ENCODE measurements around the gene MIB1. TPM values are rescaled to one million over a fixed set of nuclear protein-coding genes. Genes with fewer than 3 reads are reported as not detected.
"Not testable (repeated sequence)": the region's sequence is repeated elsewhere in the genome, so short reads cannot be mapped to it uniquely, and the experiment has no call there.

MIB1 gene
- total RNA-seq, 1 donor: 71.2 TPM

GRCh38 chr18:21704603-21705364, 35.8 kb upstream of the MIB1 start, which contains the start of gene ABHD3:
ABHD3 (minus strand) TSS chr18:21704774; CDS start chr18:21704665, 109 bp downstream.
- peak; percentile 90 for DNase-seq (ENCODE audit: low read depth)
- H3K4me3 ChIP-seq (ENCODE audit: low read depth, low read length): peak within 1 kb of the TSS; percentile 87
- peak; percentile 42 for TF ChIP-seq CTCF (IDR thresholded peaks at IDR 0.05; ENCODE audit: insufficient read depth, low read depth, low read length)

- H3K4me3 ChIP-seq (ENCODE audit: low read depth, low read length): no peak overlapping the region
- TF ChIP-seq CTCF (IDR thresholded peaks at IDR 0.05; ENCODE audit: insufficient read depth, low read depth, low read length): no peak
- no peak for DNase-seq (ENCODE audit: low read depth)
Measured at GRCh38 chr18:21706386-21706865, 34.2 kb upstream of the MIB1 start.

GRCh38 chr18:21707130-21707529, 33.5 kb upstream of the MIB1 start:
- not testable (repeated sequence) for DNase-seq (ENCODE audit: low read depth); H3K4me3 ChIP-seq (ENCODE audit: low read depth, low read length)

- DNase-seq (ENCODE audit: low read depth): no peak
- H3K4me3 ChIP-seq (ENCODE audit: low read depth, low read length): no peak overlapping the region
- TF ChIP-seq CTCF (IDR thresholded peaks at IDR 0.05; ENCODE audit: insufficient read depth, low read depth, low read length): no peak
Measured at GRCh38 chr18:21714474-21714873, 26.1 kb upstream of the MIB1 start.

GRCh38 chr18:21722687-21723086, 17.9 kb upstream of the MIB1 start:
- TF ChIP-seq CTCF (IDR thresholded peaks at IDR 0.05; ENCODE audit: insufficient read depth, low read depth, low read length): no peak
- DNase-seq (ENCODE audit: low read depth): no peak
- H3K4me3 ChIP-seq (ENCODE audit: low read depth, low read length): no peak overlapping the region

- no peak overlapping the region for H3K4me3 ChIP-seq (ENCODE audit: low read depth, low read length)
- no peak for TF ChIP-seq CTCF (IDR thresholded peaks at IDR 0.05; ENCODE audit: insufficient read depth, low read depth, low read length)
- DNase-seq (ENCODE audit: low read depth): no peak
Measured at GRCh38 chr18:21725201-21725600, 15.4 kb upstream of the MIB1 start.

- no peak for DNase-seq (ENCODE audit: low read depth)
- no peak for TF ChIP-seq CTCF (IDR thresholded peaks at IDR 0.05; ENCODE audit: insufficient read depth, low read depth, low read length)
- H3K4me3 ChIP-seq (ENCODE audit: low read depth, low read length): no peak overlapping the region
Measured at GRCh38 chr18:21727702-21728101, 12.9 kb upstream of the MIB1 start.
